Ramos (cell line): Measurements from ENCODE around the gene ATXN1.

Experiments used
- in situ Hi-C: fragments of 300-500 bp; cut with MboI; formaldehyde crosslinking; loops from one replicate; pipeline ENCODE4 v1.14.3; 2022; ENCODE audit warnings: low sequenced_read_pairs; ENCODE audit not compliant: unreplicated experiment

Gene ATXN1

GRCh38 chr6:16594849-16595248 is 166.4 kb downstream of the ATXN1 start:
- in situ Hi-C loops: no loop called here

DNA sequence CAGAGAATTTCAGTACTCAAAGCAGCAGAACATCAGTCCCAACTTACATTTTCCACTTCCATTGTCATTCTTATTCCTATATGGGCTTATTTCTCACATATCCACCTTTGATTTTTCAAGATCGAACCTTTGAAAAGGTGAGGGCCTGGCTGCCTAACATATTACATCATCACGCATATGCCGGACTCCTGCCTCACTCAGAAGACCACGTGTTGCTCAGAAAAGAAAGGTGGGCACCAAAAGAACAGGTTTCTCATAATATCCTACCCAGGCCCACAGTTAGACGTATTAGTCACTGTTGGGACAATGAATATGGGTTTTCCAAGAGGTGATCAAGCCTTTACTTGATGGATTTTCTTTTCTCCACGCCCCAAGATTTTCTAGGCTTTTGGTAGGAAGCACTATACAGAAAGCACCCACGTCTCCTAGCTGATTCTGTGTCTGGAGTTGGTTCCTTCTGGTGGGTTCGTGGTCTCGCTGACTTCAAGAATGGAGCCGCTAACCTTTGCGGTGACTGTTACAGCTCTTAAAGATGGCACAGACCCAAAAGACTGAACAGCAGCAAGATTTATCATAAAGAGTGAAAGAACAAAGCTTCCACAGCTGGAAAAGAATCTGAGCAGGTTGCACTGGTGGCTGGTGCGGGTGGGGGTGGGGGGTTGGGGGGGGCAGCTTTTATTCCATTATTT is 168.9 kb downstream of the ATXN1 start:
- in situ Hi-C loops: no loop called here

DNA sequence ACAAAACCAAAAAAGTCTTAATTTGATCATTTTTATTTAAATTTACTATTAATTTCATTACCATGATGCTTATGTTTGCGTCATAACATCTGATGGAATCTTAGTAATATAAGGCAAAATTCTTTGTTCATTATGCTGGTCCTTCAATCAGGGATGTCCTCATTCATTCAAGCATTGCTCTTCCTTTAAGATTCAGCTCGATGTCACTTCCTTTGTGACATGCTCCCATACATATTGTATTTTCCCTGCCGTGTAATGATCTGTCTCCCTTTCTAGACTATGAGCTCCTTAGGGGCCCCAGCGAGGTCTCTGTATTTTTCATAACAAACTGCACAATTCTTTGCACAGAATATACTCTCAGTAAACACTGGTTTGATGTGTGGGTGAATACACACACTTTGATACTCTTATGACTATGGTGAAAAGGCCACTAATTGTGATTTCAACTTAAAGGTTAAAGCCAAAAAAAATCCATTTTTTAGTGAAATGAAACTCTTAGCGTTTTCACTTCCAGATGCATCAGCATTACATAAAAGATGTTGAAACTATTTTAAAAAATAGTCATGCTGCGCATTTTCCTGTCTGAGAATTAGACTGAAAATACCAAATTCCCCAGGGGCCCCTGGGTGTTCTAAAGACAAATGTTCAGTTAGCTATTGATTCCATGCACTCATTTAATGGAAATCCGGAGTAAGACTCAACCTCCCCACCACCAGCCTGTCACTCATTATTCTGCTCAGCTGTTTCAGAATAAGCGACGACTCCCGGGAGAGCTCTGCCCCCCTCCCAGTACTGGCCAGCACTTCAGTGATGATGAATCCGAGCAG is 169.7 kb downstream of the ATXN1 start:
- in situ Hi-C loops: no loop called here

DNA sequence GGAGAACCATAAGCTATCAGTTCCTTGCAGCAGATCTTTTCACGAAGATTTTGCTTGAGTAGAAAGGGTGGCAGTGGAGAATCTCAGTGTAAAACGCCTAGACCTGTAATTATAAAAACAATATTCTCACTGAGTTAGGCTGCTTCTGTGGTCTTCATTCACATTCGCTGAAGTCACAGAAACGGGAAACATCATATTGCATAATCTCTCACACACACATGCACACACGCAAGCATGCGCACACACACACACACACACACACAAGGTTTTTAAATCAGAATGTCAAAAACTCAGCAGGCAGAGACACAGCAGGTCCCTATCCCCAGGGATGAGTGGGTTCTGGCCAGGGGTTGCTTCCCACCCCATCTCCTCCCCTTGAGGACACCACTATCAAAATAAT is 175.5 kb downstream of the ATXN1 start:
- in situ Hi-C loops: no loop called here

DNA sequence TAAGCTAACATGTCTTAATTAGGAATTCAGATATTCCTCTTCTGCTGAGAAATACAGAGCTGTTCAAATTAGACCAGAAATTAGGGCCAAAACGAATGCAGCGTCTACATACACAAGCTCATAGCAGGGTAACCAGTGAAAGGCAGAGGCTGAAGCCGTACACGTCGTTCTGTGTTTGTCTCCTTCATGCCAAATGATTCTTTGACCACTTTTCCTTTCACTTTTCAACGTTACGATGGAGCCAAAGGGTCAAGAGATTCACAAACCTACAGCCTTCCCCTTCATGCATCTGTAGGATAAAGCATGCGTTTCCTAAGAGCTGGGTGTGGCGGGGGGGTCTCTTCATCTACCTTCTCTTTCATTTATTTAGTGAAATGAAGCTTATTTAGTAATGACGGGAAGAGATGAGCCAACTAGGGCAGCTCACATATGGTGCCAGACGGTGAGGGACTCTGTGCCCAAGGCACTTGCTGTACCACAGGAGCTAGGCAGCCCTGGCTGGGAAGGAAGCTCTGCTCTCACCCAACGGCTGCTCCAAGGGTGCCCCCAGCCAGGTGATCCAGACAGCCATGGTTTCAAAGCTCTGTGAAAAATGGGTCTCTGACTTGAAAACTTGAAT is 178.0 kb downstream of the ATXN1 start:
- in situ Hi-C loops: no loop called here

DNA sequence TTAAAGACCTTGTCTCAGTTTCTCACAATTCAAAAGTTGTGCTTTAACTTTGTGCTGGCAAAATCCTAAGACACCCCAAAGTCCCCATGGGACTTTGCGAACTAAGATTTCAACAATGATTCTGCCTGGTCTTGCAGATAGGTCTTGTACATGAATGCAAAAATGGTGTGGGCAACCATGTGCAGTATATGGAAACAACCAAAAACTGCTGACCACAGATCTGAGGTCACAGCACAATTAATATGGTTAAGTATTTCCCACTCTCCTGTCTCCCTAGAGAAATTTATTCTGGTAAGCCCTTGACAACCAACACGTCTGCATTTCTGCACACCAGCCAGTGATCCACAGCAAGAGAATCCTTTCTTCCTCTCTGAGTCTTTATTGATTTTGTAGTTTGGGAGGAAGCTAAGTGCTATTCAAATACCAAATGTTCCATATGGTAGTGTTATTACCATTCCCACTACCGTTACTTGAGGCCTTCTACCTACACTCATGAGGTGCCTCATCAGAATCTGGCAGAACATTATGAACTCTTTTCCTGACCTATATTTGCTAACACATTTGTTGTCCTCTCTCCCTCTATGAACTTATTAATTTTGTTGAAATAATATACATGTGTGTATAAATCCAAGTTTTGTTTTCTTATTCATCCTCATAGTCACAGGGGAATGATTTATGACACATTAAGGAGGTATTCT is 178.7 kb downstream of the ATXN1 start:
- in situ Hi-C loops: no loop called here

GRCh38 chr6:16578695-16579285 is 182.5 kb downstream of the ATXN1 start:
- in situ Hi-C loops: no loop called here

- in situ Hi-C loops: no loop called here
These were observed 184.6 kb downstream of the ATXN1 start for GRCh38 chr6:16576451-16577368.

DNA sequence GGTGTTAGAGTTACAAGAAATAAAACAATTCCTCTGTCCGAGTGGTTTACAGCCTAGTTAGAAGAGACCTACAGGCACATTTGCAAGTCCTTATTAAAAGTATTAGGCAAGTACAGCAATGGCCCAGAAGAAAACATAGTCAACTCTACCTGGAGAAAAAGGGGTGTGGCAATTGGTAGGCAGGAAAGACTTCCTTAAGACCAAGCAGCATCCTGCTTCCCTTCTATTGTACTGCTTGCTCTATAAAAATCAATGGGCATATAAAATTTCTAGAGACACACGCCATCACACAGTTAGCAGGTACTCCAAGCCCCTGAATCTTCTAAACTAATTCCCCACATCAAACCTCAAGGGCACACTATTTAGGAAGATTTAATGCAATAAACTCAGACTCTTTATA is 185.6 kb downstream of the ATXN1 start:
- in situ Hi-C loops: no loop called here

DNA sequence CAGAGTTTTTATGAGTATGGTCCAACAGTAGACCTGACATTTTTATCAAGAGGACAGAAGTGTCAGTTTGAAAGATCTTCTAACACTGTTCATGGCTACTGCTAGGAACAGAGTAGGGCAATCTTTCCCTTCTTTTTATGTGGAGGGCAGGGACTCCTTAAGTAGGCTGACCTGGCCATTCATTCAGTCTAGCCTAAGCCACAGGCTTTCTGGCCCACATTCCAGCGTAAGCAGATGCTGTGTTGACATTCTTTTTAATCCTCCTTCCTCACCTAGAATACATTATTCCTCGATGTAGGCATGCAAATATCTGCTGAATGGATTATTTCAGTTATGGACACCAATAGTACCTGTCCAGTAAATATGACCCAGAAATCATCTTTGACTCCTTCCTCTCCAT is 188.3 kb downstream of the ATXN1 start:
- in situ Hi-C loops: no loop called here

- in situ Hi-C loops: no loop called here
These were observed 188.9 kb downstream of the ATXN1 start for GRCh38 chr6:16572317-16572716.

DNA sequence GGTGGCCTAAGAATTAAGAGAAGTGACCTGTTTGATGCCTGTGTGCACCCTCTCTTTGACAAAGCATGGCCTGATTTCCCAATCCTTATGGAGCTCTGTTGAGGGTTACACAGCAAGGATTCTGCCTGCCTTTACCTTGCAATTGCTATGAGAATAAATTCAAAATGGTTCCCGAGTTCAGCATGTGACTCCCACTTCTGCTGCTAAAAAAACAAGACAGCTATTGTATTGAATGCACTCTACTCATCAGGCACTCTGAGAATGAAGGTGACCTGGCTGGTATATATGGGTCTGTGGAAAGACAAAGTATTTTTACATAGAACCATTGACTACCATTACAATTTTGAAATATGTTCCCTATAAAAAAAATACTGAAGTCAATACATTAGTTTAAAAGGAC is 190.3 kb downstream of the ATXN1 start:
- in situ Hi-C loops: no loop called here

GRCh38 chr6:16570221-16570553 is 191.1 kb downstream of the ATXN1 start:
- in situ Hi-C loops: no loop called here

DNA sequence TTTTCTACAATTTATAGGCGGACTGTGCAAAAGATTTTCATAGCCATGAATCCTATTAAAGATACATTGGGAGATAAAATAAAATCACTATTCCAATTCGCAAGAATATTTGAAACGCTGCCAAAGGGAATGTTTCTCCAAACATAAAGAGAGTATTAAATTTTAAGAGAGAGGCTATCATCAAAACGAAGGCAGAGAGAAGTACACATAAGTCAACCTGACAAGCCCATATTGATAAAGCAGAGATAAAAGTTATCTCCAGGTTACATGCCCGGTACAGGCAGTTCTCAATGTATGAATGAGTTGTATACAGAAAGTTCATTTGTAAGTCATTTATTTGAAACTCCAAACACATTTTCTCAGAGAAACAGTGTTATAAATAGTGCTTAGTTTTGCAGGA is 193.1 kb downstream of the ATXN1 start:
- in situ Hi-C loops: no loop called here

GRCh38 chr6:16567071-16567470 is 194.2 kb downstream of the ATXN1 start:
- in situ Hi-C loops: no loop called here

GRCh38 chr6:16564436-16564835 is 196.8 kb downstream of the ATXN1 start:
- in situ Hi-C loops: no loop called here

DNA sequence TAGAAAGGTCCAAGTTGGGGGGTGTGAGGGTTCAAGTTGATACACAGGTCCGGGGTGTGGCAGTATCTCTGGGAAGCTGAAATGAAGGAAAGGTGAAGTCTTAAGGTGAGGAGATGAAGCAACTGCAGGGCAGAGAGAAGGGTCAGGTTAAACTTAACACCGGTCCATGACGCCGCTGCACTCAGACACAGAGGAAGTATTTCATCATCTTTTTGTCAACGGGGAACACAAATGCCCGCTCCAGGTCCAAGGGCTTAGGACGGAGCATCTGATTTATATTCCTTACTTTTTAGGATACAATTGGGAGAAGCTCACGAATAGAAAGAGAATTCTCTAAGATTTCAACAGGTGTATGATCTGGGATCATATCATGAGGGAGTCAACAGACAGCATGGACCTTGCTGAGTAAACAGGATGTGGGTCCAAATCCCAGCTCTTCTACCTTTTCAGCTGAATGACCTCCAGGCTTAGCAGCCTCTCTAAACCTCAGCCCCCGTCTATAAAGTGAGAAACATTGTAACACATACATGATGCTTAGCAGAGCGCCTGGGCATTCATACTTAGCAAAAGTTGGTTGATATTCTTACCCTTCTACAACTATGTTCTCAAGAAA is 197.5 kb downstream of the ATXN1 start:
- in situ Hi-C loops: no loop called here

DNA sequence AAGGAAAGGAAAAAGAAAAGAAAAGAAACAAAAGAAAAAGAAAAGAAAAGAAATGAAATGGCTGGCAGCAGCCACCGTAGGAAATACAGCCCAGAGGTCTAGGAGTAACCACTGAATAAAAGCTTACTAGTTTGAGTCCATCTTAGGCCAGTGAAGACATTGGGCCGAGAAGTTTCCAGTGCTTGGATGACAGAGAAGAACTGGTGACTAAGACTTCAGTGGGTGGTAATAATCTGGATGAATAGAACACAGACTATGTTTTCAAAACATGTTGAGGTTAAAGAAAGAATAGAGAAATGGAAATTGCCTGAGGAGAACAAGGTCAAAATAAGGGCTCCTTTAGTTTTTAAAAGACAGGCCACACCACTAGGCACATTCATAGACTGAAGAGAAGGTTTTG is 198.8 kb downstream of the ATXN1 start:
- in situ Hi-C loops: no loop called here

DNA sequence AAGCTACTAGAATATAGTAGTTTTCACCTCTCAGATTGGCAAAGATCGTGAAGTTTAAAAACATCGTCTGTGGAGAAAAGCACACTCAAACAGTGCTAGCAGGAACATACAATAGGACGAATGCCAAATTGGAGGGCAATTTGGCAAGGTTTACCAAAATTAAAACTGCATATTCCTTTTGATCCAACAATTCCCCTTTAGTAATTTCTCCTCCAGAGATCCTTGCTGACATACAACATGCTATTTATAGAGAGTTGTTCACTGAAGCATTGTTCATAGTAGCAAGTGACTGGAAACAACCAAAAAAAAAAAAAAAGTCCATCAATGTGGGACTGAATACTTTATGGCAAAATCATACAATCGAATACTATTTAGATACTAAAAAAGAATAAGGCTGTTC is 202.2 kb downstream of the ATXN1 start:
- in situ Hi-C loops: no loop called here
